ENCODE measurements around the gene GRHPR.
"Not testable (repeated sequence)": the region's sequence is repeated elsewhere in the genome, so short reads cannot be mapped to it uniquely, and the experiment has no call there.

GRHPR gene

GRCh38 chr9:37477987-37478619 lies 55.6 kb downstream of the GRHPR start:
- not testable (repeated sequence) for DNase-seq (ENCODE audit: low read depth, low spot score)

GRCh38 chr9:37480759-37481158 lies 58.3 kb downstream of the GRHPR start:
- no peak for DNase-seq (ENCODE audit: low read depth, low spot score)

- DNase-seq (ENCODE audit: low read depth, low spot score): peak; percentile 68
Observed at GRCh38 chr9:37485389-37486255, 63.1 kb downstream of the GRHPR start, which contains the start of gene POLR1E. TSS of gene POLR1E (plus strand) at chr9:37485948. CDS start at chr9:37486048, 100 bp downstream.

GRCh38 chr9:37486256-37486615 lies 63.7 kb downstream of the GRHPR start:
- no peak for DNase-seq (ENCODE audit: low read depth, low spot score)

All from brain pericyte (primary cell).